Epithelial cell of proximal tubule (primary cell): ENCODE data around the gene ALDOA. TPM values are rescaled to one million over a fixed set of nuclear protein-coding genes. Genes with fewer than 3 reads are reported as not detected.
A peak's percentile ranks its signal among the peaks of the same experiment; 100 is the strongest.
"Not testable (repeated sequence)": the region's sequence is repeated elsewhere in the genome, so short reads cannot be mapped to it uniquely, and the experiment has no call there.

ENCODE experiments used
- DNase-seq: peaks from one replicate; pipeline ENCODE4 v3.0.0-alpha.2; 2011; ENCODE audit warnings: low read depth
- H3K4me3 ChIP-seq: 2 replicates; pipeline ENCODE4 v1.5.1; 2011; ENCODE audit warnings: low read depth, mild to moderate bottlenecking, low read length
- CTCF ChIP-seq: conservative IDR thresholded peaks from 2 replicates; pipeline ENCODE4 v1.5.1; 2012; ENCODE audit warnings: low read depth, mild to moderate bottlenecking, low read length
- total RNA-seq: library from RNA; depleted of rRNA; stranded (reverse); fragments of >200 nt; gene quantifications from 2 replicates; pipeline ENCODE4 v1.2.3, GENCODE V29; 2015

Gene ALDOA
- total RNA-seq, result 1,398 and 2,089 TPM in 2 replicates

- TF ChIP-seq CTCF, result no peak
- peak within 1 kb of the TSS; percentile 98 for H3K4me3 ChIP-seq
- DNase-seq, result peak; percentile 70
These were observed at the start of gene ALDOA for GRCh38 chr16:30065102-30065942. Gene ALDOA, plus strand, starts transcription at chr16:30065760. Its CDS starts 1,138 bp downstream, at chr16:30066898.

DNA sequence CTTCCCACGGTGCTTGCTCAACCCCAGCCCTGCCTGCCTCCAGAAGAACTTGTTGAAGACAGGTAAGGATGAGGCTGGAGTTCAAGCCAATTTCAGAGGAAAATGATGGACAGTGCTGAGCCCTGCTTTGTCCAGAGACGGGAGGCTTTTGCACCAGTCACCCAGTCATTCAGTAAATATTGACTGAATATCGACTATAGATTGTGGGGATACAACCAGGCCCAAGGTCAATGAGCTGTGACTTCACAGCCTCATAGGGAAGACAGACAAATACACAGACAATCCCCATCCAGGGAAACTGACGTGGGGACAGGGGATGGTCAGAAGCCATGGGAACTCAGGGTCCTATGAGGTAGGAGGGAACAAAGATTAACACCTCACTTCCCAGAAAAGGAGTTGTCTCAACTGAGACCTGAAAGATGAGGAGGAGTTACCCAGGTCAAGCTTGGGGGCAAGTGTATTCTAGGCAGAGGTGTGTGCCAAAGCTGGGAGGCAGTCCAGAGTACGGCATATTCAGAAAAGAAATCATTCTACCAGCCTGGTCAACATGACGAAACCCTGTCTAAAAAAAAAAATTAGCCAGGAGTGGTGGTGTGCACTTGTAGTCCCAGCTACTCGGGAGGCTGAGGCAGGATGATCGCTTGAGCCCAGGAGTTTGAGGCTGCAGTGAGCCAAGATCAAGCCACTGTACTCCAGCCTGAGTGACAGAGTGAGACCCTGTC, 48.8 kb upstream of the ALDOA start:
- H3K4me3 ChIP-seq, result no peak overlapping the region
- no peak for TF ChIP-seq CTCF
- DNase-seq, result no peak

DNA sequence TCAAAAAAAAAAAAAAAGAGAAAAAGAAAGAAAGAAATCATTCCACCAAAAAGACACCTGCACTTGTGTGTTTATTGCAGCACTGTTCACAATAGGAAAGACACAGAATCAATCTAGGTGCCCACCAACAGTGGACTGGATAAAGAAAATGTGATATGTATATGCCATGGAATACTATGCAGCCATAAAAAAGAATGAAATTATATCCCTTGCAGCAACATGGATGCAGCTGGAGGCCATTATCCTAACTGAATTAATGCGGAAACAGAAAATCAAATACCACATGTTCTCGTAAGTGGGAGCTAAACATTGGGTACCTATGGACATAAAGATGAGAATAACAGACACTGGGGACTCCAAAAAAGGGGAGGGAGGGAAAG, 48.3 kb upstream of the ALDOA start:
- TF ChIP-seq CTCF, result no peak
- no peak for DNase-seq
- H3K4me3 ChIP-seq, result no peak overlapping the region

DNA sequence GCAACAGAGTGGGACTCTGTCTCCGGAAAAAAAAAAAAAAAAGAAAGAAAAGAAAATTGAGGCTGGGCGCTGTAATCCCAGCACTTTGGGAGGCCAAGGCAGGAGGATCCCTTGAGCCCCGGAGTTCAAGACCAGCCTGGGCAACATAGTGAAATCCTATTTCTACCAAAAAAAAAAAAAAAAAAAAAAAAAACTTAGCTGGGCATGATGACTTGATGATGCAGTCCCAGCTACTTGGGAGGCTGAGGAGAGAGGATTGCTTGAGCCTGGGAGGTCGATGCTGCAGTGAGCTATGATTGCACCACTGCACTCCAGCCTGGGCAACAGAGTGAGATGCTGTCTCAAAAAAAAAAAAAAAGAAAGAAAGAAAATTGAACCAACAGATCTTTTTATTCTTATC, 47.6 kb upstream of the ALDOA start:
- H3K4me3 ChIP-seq, DNase-seq: not testable (repeated sequence)

DNA sequence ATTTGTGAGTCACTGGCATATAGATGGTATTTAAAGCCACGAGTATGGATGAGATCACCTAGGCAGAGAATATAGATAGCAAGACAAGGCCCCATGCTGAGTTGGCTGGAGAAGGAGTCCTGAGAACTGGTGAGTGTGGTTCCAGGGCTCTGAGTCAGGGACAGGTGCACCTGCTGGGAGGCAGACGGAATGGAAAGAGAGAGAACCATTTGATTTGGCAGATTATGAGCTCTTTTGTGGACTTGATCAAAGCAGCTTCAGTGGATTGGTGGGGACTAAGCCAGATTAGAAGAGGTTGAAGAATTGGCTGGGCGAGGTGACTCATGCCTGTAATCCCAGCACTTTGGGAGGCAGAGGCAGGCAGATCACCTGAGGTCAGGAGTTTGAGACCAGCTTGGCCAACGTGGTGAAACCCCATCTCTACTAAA, 46.8 kb upstream of the ALDOA start:
- no peak overlapping the region for H3K4me3 ChIP-seq
- no peak for TF ChIP-seq CTCF
- DNase-seq, result no peak

DNA sequence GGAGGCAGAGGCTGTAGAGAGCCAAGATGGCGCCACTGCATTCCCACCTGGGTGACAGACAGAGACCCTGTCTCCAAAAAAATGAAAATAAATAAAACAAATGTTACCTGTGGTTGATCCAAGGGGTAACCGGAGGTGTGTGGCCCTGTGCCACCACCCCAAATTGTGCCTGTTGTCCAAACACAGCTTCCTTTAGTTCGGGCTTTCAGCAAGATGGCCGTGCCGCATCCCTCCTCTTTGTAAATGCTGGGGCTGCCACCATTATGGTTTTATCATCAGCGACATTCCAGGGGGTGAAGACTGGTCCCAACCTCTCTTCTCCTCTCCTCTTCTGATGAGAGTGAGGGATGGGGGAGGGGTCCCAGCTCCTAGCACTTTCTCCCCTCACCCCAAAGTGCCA, 42.7 kb upstream of the ALDOA start, which contains the start of gene C16orf92:
TSS of gene C16orf92 (plus strand) at position 312 of the 400 bp plus-strand sequence. CDS start 143 bp downstream, outside the sequence.
- H3K4me3 ChIP-seq, result no peak within 1 kb of the TSS
- no peak for DNase-seq
- no peak for TF ChIP-seq CTCF

DNA sequence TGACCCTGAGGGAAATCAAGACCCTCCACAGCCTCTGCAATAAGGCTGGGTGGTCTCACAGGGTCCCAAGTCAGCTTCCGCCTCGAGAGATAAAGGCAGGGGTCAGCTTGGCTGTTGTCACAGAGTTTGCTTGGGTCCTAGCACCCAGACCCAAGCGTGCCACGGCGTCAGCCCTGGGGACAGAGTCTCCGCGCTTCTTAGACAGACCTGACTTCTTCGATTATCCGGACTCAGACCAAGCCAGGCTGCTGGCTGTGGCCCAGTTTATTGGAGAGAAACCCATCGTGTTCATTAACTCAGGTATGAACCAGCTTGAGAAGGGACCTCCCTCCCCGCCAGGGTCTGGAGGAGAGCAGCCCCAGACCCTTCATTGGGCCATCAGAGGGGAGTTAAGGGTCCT, 42.0 kb upstream of the ALDOA start:
- no peak for DNase-seq
- H3K4me3 ChIP-seq, result no peak overlapping the region
- no peak for TF ChIP-seq CTCF
